HEK293 (cell line): Measurements from ENCODE around the gene CDO1.

Experiments
- GLI4 ChIP-seq: fragments of 450-650 bp; formaldehyde crosslinking; IDR thresholded peaks from 2 replicates; pipeline ENCODE4 v1.5.1; 2016; ENCODE audit warnings: missing biosample characterization, missing genetic modification characterization
- HOXD13 ChIP-seq: sonication (generic); formaldehyde crosslinking; IDR thresholded peaks from 2 replicates; pipeline ENCODE4 v1.8.0; 2022; ENCODE audit warnings: missing genetic modification reagents, borderline replicate concordance
- KLF16 ChIP-seq: fragments of 450-650 bp; formaldehyde crosslinking; IDR thresholded peaks from 2 replicates; pipeline ENCODE4 v1.5.1; 2017; ENCODE audit warnings: missing biosample characterization, missing genetic modification characterization
- KLF7 ChIP-seq: fragments of 450-650 bp; formaldehyde crosslinking; IDR thresholded peaks from 2 replicates; pipeline ENCODE4 v1.5.1; 2016; ENCODE audit warnings: missing biosample characterization, missing genetic modification characterization, borderline replicate concordance
- KLF9 ChIP-seq: fragments of 450-650 bp; formaldehyde crosslinking; IDR thresholded peaks from 2 replicates; pipeline ENCODE4 v1.5.1; 2016; ENCODE audit warnings: missing biosample characterization, missing genetic modification characterization, low read depth
- PRDM10 ChIP-seq: fragments of 450-650 bp; formaldehyde crosslinking; IDR thresholded peaks from 2 replicates; pipeline ENCODE4 v1.5.1; 2016; ENCODE audit warnings: missing biosample characterization, missing genetic modification characterization
- PRDM6 ChIP-seq: fragments of 450-650 bp; formaldehyde crosslinking; IDR thresholded peaks from 2 replicates; pipeline ENCODE4 v1.5.1; 2017; ENCODE audit warnings: missing biosample characterization, missing genetic modification characterization
- RBAK ChIP-seq: fragments of 450-650 bp; formaldehyde crosslinking; IDR thresholded peaks from 2 replicates; pipeline ENCODE4 v1.5.1; 2016; ENCODE audit warnings: missing biosample characterization, missing genetic modification characterization
- ZNF114 ChIP-seq: fragments of 450-650 bp; formaldehyde crosslinking; IDR thresholded peaks from 2 replicates; pipeline ENCODE4 v1.5.0; 2017; ENCODE audit warnings: missing biosample characterization, missing genetic modification characterization
- ZNF132 ChIP-seq: fragments of 450-650 bp; formaldehyde crosslinking; IDR thresholded peaks from 2 replicates; pipeline ENCODE4 v1.5.1; 2017; ENCODE audit warnings: missing biosample characterization, missing genetic modification characterization, borderline replicate concordance
- ZNF140 ChIP-seq: fragments of 450-650 bp; formaldehyde crosslinking; IDR thresholded peaks from 2 replicates; pipeline ENCODE4 v1.5.1; 2016; ENCODE audit warnings: missing biosample characterization, missing genetic modification characterization
- ZNF16 ChIP-seq: fragments of 450-650 bp; formaldehyde crosslinking; IDR thresholded peaks from 2 replicates; pipeline ENCODE4 v1.5.1; 2016; ENCODE audit warnings: low read depth, missing biosample characterization, missing genetic modification characterization
- ZNF175 ChIP-seq: fragments of 450-650 bp; formaldehyde crosslinking; IDR thresholded peaks from 2 replicates; pipeline ENCODE4 v1.5.1; 2016; ENCODE audit warnings: missing biosample characterization, missing genetic modification characterization
- ZNF19 ChIP-seq: fragments of 450-650 bp; formaldehyde crosslinking; IDR thresholded peaks from 2 replicates; pipeline ENCODE4; 2016; ENCODE audit warnings: missing biosample characterization, missing genetic modification characterization, low read depth
- ZNF214 ChIP-seq: fragments of 450-650 bp; formaldehyde crosslinking; IDR thresholded peaks from 2 replicates; pipeline ENCODE4 v1.5.1; 2017; ENCODE audit warnings: missing biosample characterization, mild to moderate bottlenecking, missing genetic modification characterization, borderline replicate concordance
- ZNF239 ChIP-seq: fragments of 450-650 bp; formaldehyde crosslinking; IDR thresholded peaks from 2 replicates; pipeline ENCODE4 v1.5.1; 2016; ENCODE audit warnings: missing biosample characterization, missing genetic modification characterization
- ZNF324 ChIP-seq: fragments of 450-650 bp; formaldehyde crosslinking; IDR thresholded peaks from 2 replicates; pipeline ENCODE4 v1.5.1; 2016; ENCODE audit warnings: missing biosample characterization, missing genetic modification characterization
- ZNF521 ChIP-seq: fragments of 450-650 bp; formaldehyde crosslinking; IDR thresholded peaks from 2 replicates; pipeline ENCODE4 v1.5.1; 2017; ENCODE audit warnings: missing biosample characterization, mild to moderate bottlenecking, missing genetic modification characterization
- ZNF529 ChIP-seq: fragments of 450-650 bp; formaldehyde crosslinking; IDR thresholded peaks from 2 replicates; pipeline ENCODE4 v1.5.1; 2017; ENCODE audit warnings: missing genetic modification characterization, missing biosample characterization; ENCODE audit not compliant: insufficient replicate concordance
- ZNF555 ChIP-seq: fragments of 450-650 bp; formaldehyde crosslinking; conservative IDR thresholded peaks from 2 replicates; pipeline ENCODE4 v1.5.1; 2017; ENCODE audit warnings: missing biosample characterization, mild to moderate bottlenecking, missing genetic modification characterization, inconsistent platforms
- ZNF558 ChIP-seq: fragments of 450-650 bp; formaldehyde crosslinking; IDR thresholded peaks from 2 replicates; pipeline ENCODE4 v1.5.1; 2016; ENCODE audit warnings: missing biosample characterization, missing genetic modification characterization
- ZNF560 ChIP-seq: fragments of 450-650 bp; formaldehyde crosslinking; IDR thresholded peaks from 2 replicates; pipeline ENCODE4 v1.5.1; 2017; ENCODE audit warnings: missing biosample characterization, missing genetic modification characterization, borderline replicate concordance
- ZNF580 ChIP-seq: fragments of 450-650 bp; formaldehyde crosslinking; IDR thresholded peaks from 2 replicates; pipeline ENCODE4 v1.5.1; 2016; ENCODE audit warnings: missing biosample characterization, missing genetic modification characterization
- ZNF624 ChIP-seq: fragments of 450-650 bp; formaldehyde crosslinking; IDR thresholded peaks from 2 replicates; pipeline ENCODE4 v1.5.1; 2017; ENCODE audit warnings: missing biosample characterization, missing genetic modification characterization
- ZNF658 ChIP-seq: fragments of 450-650 bp; formaldehyde crosslinking; IDR thresholded peaks from 2 replicates; pipeline ENCODE4; 2016; ENCODE audit warnings: missing biosample characterization, missing genetic modification characterization
- ZNF677 ChIP-seq: fragments of 450-650 bp; IDR thresholded peaks from 2 replicates; pipeline ENCODE4 v1.5.0; 2018; ENCODE audit warnings: missing biosample characterization, mild to moderate bottlenecking, missing genetic modification characterization, moderate library complexity
- ZNF76 ChIP-seq: fragments of 450-650 bp; formaldehyde crosslinking; IDR thresholded peaks from 2 replicates; pipeline ENCODE4; 2016; ENCODE audit warnings: low read depth, missing biosample characterization, missing genetic modification characterization, borderline replicate concordance
- ZNF777 ChIP-seq: fragments of 450-650 bp; formaldehyde crosslinking; IDR thresholded peaks from 2 replicates; pipeline ENCODE4 v1.5.1; 2017; ENCODE audit warnings: missing biosample characterization, missing genetic modification characterization, borderline replicate concordance
- ZNF785 ChIP-seq: fragments of 450-650 bp; formaldehyde crosslinking; IDR thresholded peaks from 2 replicates; pipeline ENCODE4 v1.5.1; 2016; ENCODE audit warnings: missing biosample characterization, missing genetic modification characterization
- ZSCAN30 ChIP-seq: fragments of 450-650 bp; IDR thresholded peaks from 2 replicates; pipeline ENCODE4 v1.5.1; 2018; ENCODE audit warnings: missing biosample characterization, mild to moderate bottlenecking, missing genetic modification characterization, moderate library complexity
- ZXDB ChIP-seq: fragments of 450-650 bp; formaldehyde crosslinking; IDR thresholded peaks from 2 replicates; pipeline ENCODE4 v1.5.1; 2016; ENCODE audit warnings: missing biosample characterization, missing genetic modification characterization
- TF ChIP-seq, protein P1 (sequence below): sonication (generic); formaldehyde crosslinking; IDR thresholded peaks from 2 replicates; pipeline ENCODE4 v1.8.1; 2022; ENCODE audit warnings: mild to moderate bottlenecking, moderate library complexity, missing genetic modification reagents
- TF ChIP-seq, protein P2 (sequence below): fragments of 450-650 bp; formaldehyde crosslinking; IDR thresholded peaks from 2 replicates; pipeline ENCODE4; 2016; ENCODE audit warnings: missing biosample characterization, missing genetic modification characterization
- TF ChIP-seq, protein P3 (sequence below): fragments of 450-650 bp; formaldehyde crosslinking; IDR thresholded peaks from 2 replicates; pipeline ENCODE4 v1.5.1; 2017; ENCODE audit warnings: missing biosample characterization, missing genetic modification characterization

CDO1 gene

DNA sequence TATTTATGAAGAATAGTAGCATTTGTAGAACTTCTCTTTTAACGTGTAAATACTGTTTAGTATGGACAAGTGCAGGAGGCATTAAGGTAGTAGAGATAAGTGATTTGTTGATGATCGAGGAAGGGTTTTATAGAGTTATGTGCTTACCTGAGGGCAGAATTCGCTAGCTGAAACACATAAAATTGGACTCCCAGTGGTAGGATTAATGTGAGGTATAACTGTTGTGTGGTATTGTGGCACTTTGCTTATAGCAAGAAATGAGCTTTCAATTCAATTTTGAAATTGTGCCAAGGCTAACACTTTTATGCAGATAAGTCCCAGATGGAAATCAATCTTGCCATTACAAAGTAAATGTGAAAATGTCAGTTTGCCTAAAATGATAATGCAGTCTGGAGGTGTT, 26.5 kb upstream of the CDO1 start (continued):
- TF ChIP-seq ZNF624, result no peak
- no peak; the same call in 1 of the 2 replicates for TF ChIP-seq KLF7
- TF ChIP-seq ZNF16 (tag by site-specific recombination), result no peak
- no peak for TF ChIP-seq ZNF140 (tag by site-specific recombination)
- no peak for TF ChIP-seq KLF9 (tag by site-specific recombination)
- TF ChIP-seq ZNF175 (tag by site-specific recombination), result no peak
- no peak for TF ChIP-seq ZNF214 (tag by site-specific recombination)
- TF ChIP-seq ZNF785, result no peak
- TF ChIP-seq, protein P1, sequence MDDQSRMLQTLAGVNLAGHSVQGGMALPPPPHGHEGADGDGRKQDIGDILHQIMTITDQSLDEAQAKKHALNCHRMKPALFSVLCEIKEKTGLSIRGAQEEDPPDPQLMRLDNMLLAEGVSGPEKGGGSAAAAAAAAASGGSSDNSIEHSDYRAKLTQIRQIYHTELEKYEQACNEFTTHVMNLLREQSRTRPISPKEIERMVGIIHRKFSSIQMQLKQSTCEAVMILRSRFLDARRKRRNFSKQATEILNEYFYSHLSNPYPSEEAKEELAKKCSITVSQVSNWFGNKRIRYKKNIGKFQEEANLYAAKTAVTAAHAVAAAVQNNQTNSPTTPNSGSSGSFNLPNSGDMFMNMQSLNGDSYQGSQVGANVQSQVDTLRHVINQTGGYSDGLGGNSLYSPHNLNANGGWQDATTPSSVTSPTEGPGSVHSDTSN (CRISPR knock-in tag), result no peak
- no peak for TF ChIP-seq PRDM10 (tag by site-specific recombination)
- TF ChIP-seq ZNF560 (tag by site-specific recombination), result no peak
- peak; percentile 97 for TF ChIP-seq PRDM6
- TF ChIP-seq ZNF555 (tag by site-specific recombination), result no peak
- peak; percentile 89 for TF ChIP-seq ZNF580
- TF ChIP-seq ZNF777 (tag by site-specific recombination), result no peak
- no peak for TF ChIP-seq ZNF132 (tag by site-specific recombination)
- no peak for TF ChIP-seq ZSCAN30
- no peak for TF ChIP-seq RBAK
- no peak for TF ChIP-seq ZNF529 (tag by site-specific recombination)
- TF ChIP-seq ZNF324 (tag by site-specific recombination), result no peak
- TF ChIP-seq GLI4 (tag by site-specific recombination), result no peak
- no peak for TF ChIP-seq ZNF19 (tag by site-specific recombination)
- no peak for TF ChIP-seq ZNF677 (tag by site-specific recombination)
- TF ChIP-seq ZNF521 (tag by site-specific recombination), result no peak
- TF ChIP-seq ZXDB (tag by site-specific recombination), result peak; percentile 67
- no peak for TF ChIP-seq ZNF76 (tag by site-specific recombination)
- TF ChIP-seq HOXD13 (CRISPR knock-in tag), result peak; percentile 70; the same call in 1 of the 2 replicates
- TF ChIP-seq ZNF658 (tag by site-specific recombination), result no peak
- TF ChIP-seq, protein P2, sequence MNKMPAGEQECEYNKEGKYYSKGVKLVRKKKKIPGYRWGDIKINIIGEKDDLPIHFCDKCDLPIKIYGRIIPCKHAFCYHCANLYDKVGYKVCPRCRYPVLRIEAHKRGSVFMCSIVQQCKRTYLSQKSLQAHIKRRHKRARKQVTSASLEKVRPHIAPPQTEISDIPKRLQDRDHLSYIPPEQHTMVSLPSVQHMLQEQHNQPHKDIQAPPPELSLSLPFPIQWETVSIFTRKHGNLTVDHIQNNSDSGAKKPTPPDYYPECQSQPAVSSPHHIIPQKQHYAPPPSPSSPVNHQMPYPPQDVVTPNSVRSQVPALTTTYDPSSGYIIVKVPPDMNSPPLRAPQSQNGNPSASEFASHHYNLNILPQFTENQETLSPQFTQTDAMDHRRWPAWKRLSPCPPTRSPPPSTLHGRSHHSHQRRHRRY (tag by site-specific recombination), result no peak
- TF ChIP-seq, protein P3, sequence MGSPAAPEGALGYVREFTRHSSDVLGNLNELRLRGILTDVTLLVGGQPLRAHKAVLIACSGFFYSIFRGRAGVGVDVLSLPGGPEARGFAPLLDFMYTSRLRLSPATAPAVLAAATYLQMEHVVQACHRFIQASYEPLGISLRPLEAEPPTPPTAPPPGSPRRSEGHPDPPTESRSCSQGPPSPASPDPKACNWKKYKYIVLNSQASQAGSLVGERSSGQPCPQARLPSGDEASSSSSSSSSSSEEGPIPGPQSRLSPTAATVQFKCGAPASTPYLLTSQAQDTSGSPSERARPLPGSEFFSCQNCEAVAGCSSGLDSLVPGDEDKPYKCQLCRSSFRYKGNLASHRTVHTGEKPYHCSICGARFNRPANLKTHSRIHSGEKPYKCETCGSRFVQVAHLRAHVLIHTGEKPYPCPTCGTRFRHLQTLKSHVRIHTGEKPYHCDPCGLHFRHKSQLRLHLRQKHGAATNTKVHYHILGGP (tag by site-specific recombination), result no peak
- TF ChIP-seq ZNF558, result no peak
- no peak for TF ChIP-seq KLF16
- no peak for TF ChIP-seq ZNF114 (tag by site-specific recombination)
- TF ChIP-seq ZNF239 (tag by site-specific recombination), result no peak
